ENCODE results near the gene TMPRSS7. TPM values are rescaled to one million over a fixed set of nuclear protein-coding genes. Genes with fewer than 3 reads are reported as not detected.

Gene TMPRSS7
- not detected in 2 replicates for total RNA-seq

- CTCF ChIA-PET: interaction anchor here (1.1 to 1.7 kb wide), 2 partner anchors 21 to 212 kb away, joined by 3 to 5 read pairs; no protein-coding TSS in a partner anchor
Measured at GRCh38 chr3:112034436-112034835, at the start of gene TMPRSS7. Gene TMPRSS7, plus strand, starts transcription at chr3:112034736. Its CDS starts 110 bp downstream, at chr3:112034846.

GRCh38 chr3:111986800-111987199 is 47.7 kb upstream of the TMPRSS7 start:
- Mint-ChIP-seq H3K4me1 (peaks cover 30% of the 10 kb centered on the region), H3K27ac (no peak overlapping the region), H3K9me3 (no peaks in the 10 kb centered on the region), H3K36me3 (ENCODE audit: low read depth) (peaks cover 61% of the 10 kb centered on the region), H3K27me3 (no peaks in the 10 kb centered on the region), H3K4me3 (no peak overlapping the region)
- intact Hi-C loops (cut with micrococcal nuclease): no loop called here
- no peak for ATAC-seq (ENCODE audit: low read depth)
- POLR2A ChIA-PET: no interaction called here
- CTCF ChIA-PET: interaction anchor here (1.3 to 8.8 kb wide), 3 partner anchors 19 to 270 kb away, joined by 3 to 81 read pairs (median 3); no protein-coding TSS in a partner anchor
- no peak for DNase-seq
- TF ChIP-seq CTCF (IDR thresholded peaks at IDR 0.05): no peak

More at GRCh38 chr3:112034436-112034835, at the start of gene TMPRSS7:
- H3K36me3 Mint-ChIP-seq (ENCODE audit: low read depth): no peaks in the 10 kb centered on the region
- no peaks in the 10 kb centered on the region for H3K27me3 Mint-ChIP-seq
- no peak within 1 kb of the TSS for H3K27ac Mint-ChIP-seq
- H3K4me1 Mint-ChIP-seq: peaks cover 7% of the 10 kb centered on the region
- no peak for TF ChIP-seq CTCF (IDR thresholded peaks at IDR 0.05)
- intact Hi-C loops (cut with micrococcal nuclease): no loop called here
- DNase-seq: no peak
- H3K9me3 Mint-ChIP-seq: no peaks in the 10 kb centered on the region
- ATAC-seq (ENCODE audit: low read depth): no peak
- no peak within 1 kb of the TSS for H3K4me3 Mint-ChIP-seq
- POLR2A ChIA-PET: no interaction called here

- ChIA-PET POLR2A (interaction anchor here (0.7 to 1.4 kb wide), 3 partner anchors 10 to 22 kb away, joined by 4 to 5 read pairs (median 5); partner anchors contain the start of gene ABHD10), CTCF (interaction anchor here (0.8 to 8.8 kb wide), 16 partner anchors 9 to 411 kb away, joined by 3 to 81 read pairs (median 5); partner anchors contain the start of genes ABHD10 and TAGLN3)
- H3K36me3 Mint-ChIP-seq (ENCODE audit: low read depth): peaks cover 68% of the 10 kb centered on the region
- H3K27ac Mint-ChIP-seq: no peak overlapping the region
- peaks cover 12% of the 10 kb centered on the region for H3K4me1 Mint-ChIP-seq
- peak; percentile 37 for TF ChIP-seq CTCF (IDR thresholded peaks at IDR 0.05)
- no peaks in the 10 kb centered on the region for H3K9me3 Mint-ChIP-seq
- ATAC-seq (ENCODE audit: low read depth): peak; percentile 74
- no peak for DNase-seq
- no peaks in the 10 kb centered on the region for H3K27me3 Mint-ChIP-seq
- intact Hi-C loops (cut with micrococcal nuclease): loop anchor here (1.0 kb wide), 3 partner anchors 10 to 54 kb away; partner anchors contain the start of gene ABHD10
- no peak overlapping the region for H3K4me3 Mint-ChIP-seq
Measured at GRCh38 chr3:111989061-111989678, 45.4 kb upstream of the TMPRSS7 start.

- CTCF ChIA-PET: interaction anchor here (8.8 kb wide), 1 partner anchor 21 kb away, joined by 81 read pairs; no protein-coding TSS in a partner anchor
- ATAC-seq (ENCODE audit: low read depth): no peak
- no peak for DNase-seq
- Mint-ChIP-seq H3K4me1 (peaks cover 5% of the 10 kb centered on the region), H3K9me3 (no peaks in the 10 kb centered on the region), H3K27ac (no peak overlapping the region), H3K36me3 (ENCODE audit: low read depth) (peaks cover 45% of the 10 kb centered on the region), H3K4me3 (no peak overlapping the region), H3K27me3 (peaks cover 6% of the 10 kb centered on the region)
- no peak for TF ChIP-seq CTCF (IDR thresholded peaks at IDR 0.05)
- intact Hi-C loops (cut with micrococcal nuclease): no loop called here
- POLR2A ChIA-PET: no interaction called here
Measured at GRCh38 chr3:111993038-111993437, 41.5 kb upstream of the TMPRSS7 start.
